Thymus (tissue), 14 donors: ENCODE measurements around the gene TEAD2. TPM values are rescaled to one million over a fixed set of nuclear protein-coding genes. Genes with fewer than 3 reads are reported as not detected.

Source experiments
- DNase-seq, 9 donors: peaks; one replicate each; pipeline ENCODE4 v3.0.0-alpha.2; 2013; ENCODE audit warnings: low spot score in 9 of 9, low read depth in 6 of 9, missing footprints in 1 of 9
- H3K27ac ChIP-seq, 2 donors: one replicate each; pipeline ENCODE4 v1.5.1; 2013; ENCODE audit warnings: control low read depth in 1 of 2, low read depth in 1 of 2, low read length in 1 of 2, mild to moderate bottlenecking in 1 of 2, moderate library complexity in 1 of 2
- H3K27me3 ChIP-seq, 2 donors: one replicate each; pipeline ENCODE4 v1.5.1; 2013; ENCODE audit warnings: low read length in 1 of 2; ENCODE audit not compliant: control insufficient read depth in 2 of 2, insufficient read depth in 1 of 2
- H3K36me3 ChIP-seq, 2 donors: one replicate each; pipeline ENCODE4 v1.5.1; 2013; ENCODE audit warnings: low read length in 1 of 2, mild to moderate bottlenecking in 1 of 2, moderate library complexity in 1 of 2; ENCODE audit not compliant: control insufficient read depth in 2 of 2, insufficient read depth in 2 of 2
- H3K4me1 ChIP-seq, 2 donors: one replicate each; pipeline ENCODE4 v1.5.1; 2013; ENCODE audit warnings: low read length in 2 of 2; ENCODE audit not compliant: control insufficient read depth in 2 of 2, insufficient read depth in 2 of 2
- H3K4me3 ChIP-seq, 2 donors: one replicate each; pipeline ENCODE4 v1.5.1; 2013; ENCODE audit warnings: low read length in 2 of 2, control low read depth in 1 of 2, mild to moderate bottlenecking in 1 of 2
- H3K9me3 ChIP-seq, 2 donors: one replicate each; pipeline ENCODE4 v1.5.1; 2013; ENCODE audit warnings: low read length in 1 of 2, mild to moderate bottlenecking in 1 of 2; ENCODE audit not compliant: control insufficient read depth in 2 of 2, insufficient read depth in 1 of 2
- WGBS: extraction: QIAGEN DNeasy Blood & Tissue Kit; methylation state at CpG from one replicate; pipeline ENCODE4 v1.1.7; 2013; 5-methylcytosine and 5-hydroxymethylcytosine counted together
- long read RNA-seq, 10 donors: transcript quantifications; one replicate each; lab custom pipeline, GENCODE V29; 2026
- polyA plus RNA-seq: library from polyadenylated mRNA; stranded (reverse); fragments of 200-250 nt; gene quantifications from one replicate; pipeline ENCODE4 v1.2.3, GENCODE V29; 2013
- total RNA-seq: library from RNA; stranded (reverse); fragments of 120-200 nt; gene quantifications from one replicate; pipeline ENCODE4 v1.2.4, GENCODE V29; 2013
- donor health status: healthy.

The TEAD2 gene
- 4.1 TPM for total RNA-seq
- 6.6 TPM for polyA plus RNA-seq
- long read RNA-seq, donor 1 = 0 reads
- long read RNA-seq, donor 2, partial matches to known transcripts = 13,526 of 13,878 reads
- long read RNA-seq, donor 2, other reads (novel, unspliced or antisense) = 352 of 13,878 reads
- long read RNA-seq, donor 3 = 0 reads
- long read RNA-seq, donor 4 = 0 reads
- long read RNA-seq, donor 5, partial matches to known transcripts = 0 of 6 reads
- long read RNA-seq, donor 5, other reads (novel, unspliced or antisense) = 0 of 6 reads
- long read RNA-seq, donor 6 = 0 reads
- long read RNA-seq, donor 7 = 0 reads
- long read RNA-seq, donor 8, partial matches to known transcripts = 0 of 1 reads
- long read RNA-seq, donor 8, other reads (novel, unspliced or antisense) = 0 of 1 reads
- long read RNA-seq, donor 9 = 0 reads
- long read RNA-seq, donor 10, partial matches to known transcripts = 3,774 of 3,811 reads
- long read RNA-seq, donor 10, other reads (novel, unspliced or antisense) = 37 of 3,811 reads

DNA sequence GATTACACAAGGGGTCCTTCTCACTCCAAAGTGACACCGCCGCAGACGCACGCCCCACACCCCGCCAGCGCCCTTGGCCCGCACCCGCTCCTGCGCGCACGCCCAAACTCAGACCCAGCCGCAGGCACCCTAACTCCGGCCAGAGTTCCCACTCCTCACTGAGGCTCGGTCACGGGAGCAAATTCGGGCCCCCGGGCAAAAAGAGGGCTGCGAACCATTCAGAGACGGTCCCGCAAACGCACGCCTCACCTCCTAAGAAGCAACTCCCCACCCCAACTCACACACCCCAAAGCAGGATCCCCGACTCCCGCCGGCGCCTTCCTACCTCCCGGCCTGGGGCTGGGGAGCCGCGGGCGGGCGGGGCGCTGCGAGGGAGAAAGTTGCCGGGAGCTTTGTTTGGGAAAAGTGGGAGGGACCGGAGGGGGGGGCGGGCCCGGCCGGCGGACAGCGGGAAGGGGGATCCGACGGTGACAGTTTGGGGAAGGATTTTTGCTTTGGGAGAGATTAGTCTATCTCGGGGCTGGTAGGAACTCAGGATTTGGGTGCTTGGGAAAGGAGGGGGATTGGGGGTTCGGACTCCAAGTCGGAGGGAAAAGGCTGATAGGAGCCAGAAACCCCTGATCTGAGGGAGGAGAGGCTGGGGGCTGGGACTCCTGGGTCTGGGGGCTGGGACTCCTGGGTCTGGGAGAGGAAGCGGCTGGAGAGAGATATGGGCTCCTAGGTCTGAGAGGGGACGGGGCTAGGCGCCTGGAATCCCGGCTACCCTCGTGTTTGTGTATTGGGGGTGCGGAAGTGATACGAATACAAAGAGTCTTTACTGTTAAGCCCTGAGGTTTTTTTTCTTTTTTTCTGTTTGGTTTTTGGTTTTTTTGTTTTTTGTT, at the start of gene TEAD2:
TSS of gene TEAD2 (minus strand) at position 369 of the 881 bp plus-strand sequence. CDS start 2,341 bp downstream, outside the sequence.
- Histone ChIP-seq H3K4me1 (peaks cover 0 to 19% of the 10 kb centered on the region in 2 donors), H3K4me3 (peak within 1 kb of the TSS; percentile 24 to 33), H3K27me3 (peaks cover 41 to 83% of the 10 kb centered on the region in 2 donors), H3K27ac (peak within 1 kb of the TSS; percentile 25 to 74), H3K9me3 (peaks cover 4 to 8% of the 10 kb centered on the region in 2 donors), H3K36me3 (no peaks in the 10 kb centered on the region)
- WGBS = 3% methylated on average over 52 of the region's 52 CpGs
- no peak for DNase-seq

DNA sequence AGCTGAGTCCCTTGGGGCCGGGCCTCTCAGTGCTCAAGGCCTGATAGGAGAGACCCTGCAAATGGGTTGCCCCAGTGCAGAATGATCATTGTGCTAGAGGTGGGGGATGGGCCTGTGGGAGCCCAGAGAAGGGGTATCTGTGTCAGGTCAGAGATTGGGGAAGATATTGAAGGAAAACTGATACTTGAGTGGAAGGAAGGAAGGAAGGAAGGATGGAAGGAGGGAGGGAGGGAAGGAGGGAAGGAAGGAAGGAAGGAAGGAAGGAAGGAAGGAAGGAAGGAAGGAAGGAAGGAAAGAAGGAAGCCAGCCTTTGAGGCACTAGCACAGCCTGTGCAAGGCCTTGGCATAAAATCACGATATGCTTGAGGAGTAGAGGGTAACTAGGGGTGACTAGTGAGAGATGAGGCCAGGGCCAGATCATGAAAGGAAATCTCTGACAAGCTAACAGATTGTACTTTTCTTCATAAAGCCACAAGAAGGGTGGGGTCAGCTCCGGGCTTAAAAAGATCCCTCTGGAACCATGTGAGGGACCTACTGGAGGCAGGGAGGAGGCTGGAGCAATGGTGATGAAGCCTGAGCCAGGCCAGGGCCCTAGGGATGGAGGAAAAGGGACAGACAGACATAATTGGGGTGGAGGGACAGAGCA, 49.6 kb upstream of the TEAD2 start:
- 94% methylated on average over 3 of the region's 3 CpGs for WGBS

DNA sequence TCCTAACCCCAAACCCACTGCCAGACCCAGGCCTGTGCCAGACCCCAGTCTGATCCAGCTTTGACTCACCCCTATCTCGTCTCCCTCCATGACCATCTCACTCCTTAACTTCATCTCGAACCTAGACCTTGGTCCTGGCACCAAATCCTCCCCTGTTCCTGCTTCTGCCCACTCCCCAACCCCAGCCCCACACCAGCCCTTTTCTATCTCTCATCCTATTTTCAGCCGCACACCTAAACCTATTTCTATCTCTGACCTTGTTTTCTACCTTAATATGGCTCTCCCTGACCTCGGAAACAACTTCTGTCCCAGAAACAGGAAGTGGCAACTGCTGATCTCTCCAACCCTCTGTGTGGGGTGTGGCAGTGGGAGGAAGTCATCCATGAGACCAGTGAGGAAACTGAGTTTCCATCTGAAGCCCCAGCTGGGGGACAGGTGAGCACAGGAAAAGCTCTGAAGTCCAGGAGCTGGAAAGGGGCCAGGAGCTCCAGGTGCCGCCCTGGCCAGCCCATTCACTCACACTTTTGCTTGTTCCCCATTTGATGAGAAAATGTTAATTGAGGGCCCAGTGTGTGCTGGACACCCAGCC, 47.3 kb upstream of the TEAD2 start:
- Histone ChIP-seq H3K9me3 (peaks cover 0 to 7% of the 10 kb centered on the region in 2 donors), H3K36me3 (no peaks in the 10 kb centered on the region), H3K27me3 (peaks cover 0 to 2% of the 10 kb centered on the region in 2 donors), H3K27ac (peak overlapping the region in 1 of 2 donors; percentile 47), H3K4me1 (peaks cover 9 to 29% of the 10 kb centered on the region in 2 donors), H3K4me3 (no peak overlapping the region)
- 48% methylated on average over 5 of the region's 5 CpGs for WGBS
- peak in 1 of 9 donors; percentile 58 for DNase-seq

More for the DNA sequence above, 49.6 kb upstream of the TEAD2 start:
- DNase-seq = no peak
- peaks cover 0 to 7% of the 10 kb centered on the region in 2 donors for H3K9me3 ChIP-seq
- peaks cover 0 to 4% of the 10 kb centered on the region in 2 donors for H3K27me3 ChIP-seq
- no peaks in the 10 kb centered on the region for H3K36me3 ChIP-seq
- peaks cover 9 to 35% of the 10 kb centered on the region in 2 donors for H3K4me1 ChIP-seq
- no peak overlapping the region for H3K4me3 ChIP-seq
- no peak overlapping the region for H3K27ac ChIP-seq

DNA sequence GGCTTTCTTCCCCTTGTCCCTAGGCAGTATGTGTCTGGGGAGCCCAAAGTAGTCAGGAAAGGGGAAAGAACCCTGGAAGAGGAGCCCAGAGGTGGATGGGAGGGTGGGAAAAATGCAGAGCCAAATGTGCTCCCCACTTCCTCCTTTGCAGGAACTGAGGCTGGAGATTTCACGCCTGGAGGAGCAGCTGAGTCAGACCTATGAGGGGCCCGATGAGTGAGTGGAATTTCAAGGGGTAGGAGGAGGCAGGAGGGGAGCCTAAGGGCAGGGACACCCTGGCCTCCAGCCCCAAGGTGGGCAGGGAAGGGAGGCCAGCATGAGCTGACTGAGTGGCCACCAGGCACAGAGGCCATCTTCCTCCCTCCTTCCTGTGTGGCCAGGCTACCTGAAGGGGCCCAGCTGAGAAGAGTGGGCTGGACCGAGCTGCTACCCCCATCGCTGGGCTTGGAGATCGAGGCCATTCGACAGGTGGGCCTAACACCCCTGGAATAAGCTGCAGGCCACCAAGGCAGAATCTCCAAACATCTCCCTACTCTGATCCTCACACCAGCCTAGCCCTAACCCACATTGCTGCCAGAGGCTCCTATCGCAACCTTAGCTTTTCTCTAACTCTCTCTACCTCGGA, 46.7 kb upstream of the TEAD2 start:
- no peak for DNase-seq
- Histone ChIP-seq H3K27ac (no peak overlapping the region), H3K36me3 (no peaks in the 10 kb centered on the region), H3K4me3 (no peak overlapping the region), H3K4me1 (peaks cover 9 to 34% of the 10 kb centered on the region in 2 donors), H3K9me3 (peaks cover 0 to 7% of the 10 kb centered on the region in 2 donors), H3K27me3 (peaks cover 0 to 2% of the 10 kb centered on the region in 2 donors)
- 88% methylated on average over 8 of the region's 8 CpGs for WGBS

DNA sequence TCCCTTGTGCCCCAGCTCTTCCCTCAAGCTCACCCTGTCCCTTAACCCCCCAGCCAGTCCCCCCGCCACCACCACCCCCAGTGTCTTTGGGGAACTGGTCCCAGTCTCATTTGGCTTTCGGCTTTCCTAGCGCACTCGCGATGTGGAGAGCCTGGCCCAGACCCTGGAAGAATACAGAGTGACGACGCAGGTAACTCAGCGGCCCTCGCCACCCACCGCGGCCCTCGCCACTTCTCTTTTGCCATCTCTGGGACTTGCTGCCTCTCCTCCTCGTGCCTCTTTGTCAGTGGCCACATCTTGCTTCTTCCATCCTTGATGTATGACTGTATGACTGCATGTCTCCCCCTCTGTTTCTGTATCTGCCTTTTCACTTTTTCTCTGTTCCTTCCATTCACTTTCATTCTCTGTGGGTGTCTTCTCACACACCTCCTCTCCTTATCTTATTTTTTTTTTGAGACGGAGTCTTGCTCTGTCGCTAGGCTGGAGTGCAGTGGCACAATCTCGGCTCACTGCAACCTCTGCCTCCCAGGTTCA, 45.3 kb upstream of the TEAD2 start:
- Histone ChIP-seq H3K4me3 (no peak overlapping the region), H3K27ac (no peak overlapping the region), H3K9me3 (peaks cover 0 to 7% of the 10 kb centered on the region in 2 donors), H3K36me3 (no peaks in the 10 kb centered on the region), H3K27me3 (peaks cover 0 to 2% of the 10 kb centered on the region in 2 donors), H3K4me1 (peaks cover 9 to 43% of the 10 kb centered on the region in 2 donors)
- 95% methylated on average over 16 of the region's 16 CpGs for WGBS
- DNase-seq = no peak

DNA sequence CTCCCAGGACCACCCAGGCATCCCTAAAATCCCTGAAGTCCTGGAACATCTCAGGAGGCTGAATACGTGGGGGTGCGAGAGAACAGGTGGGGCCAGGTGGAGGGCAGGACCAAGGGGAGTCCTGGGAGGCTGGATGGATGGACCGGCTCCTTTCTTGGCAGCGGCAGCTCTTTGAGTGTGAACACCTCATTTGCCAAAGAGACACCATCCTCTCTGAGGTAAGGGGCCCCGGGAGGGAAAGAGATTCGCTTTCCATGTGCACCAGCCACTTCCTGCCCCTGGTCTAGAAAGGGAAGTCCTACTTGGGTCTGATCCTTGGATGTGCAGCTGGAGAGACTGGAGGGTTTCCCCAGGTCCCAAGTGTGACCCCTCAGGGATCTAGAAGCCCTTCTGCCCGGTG, 44.9 kb upstream of the TEAD2 start:
- 88% methylated on average over 7 of the region's 7 CpGs for WGBS
- no peak for DNase-seq
- Histone ChIP-seq H3K27me3 (peaks cover 0 to 2% of the 10 kb centered on the region in 2 donors), H3K9me3 (peaks cover 0 to 7% of the 10 kb centered on the region in 2 donors), H3K4me3 (no peak overlapping the region), H3K27ac (no peak overlapping the region), H3K4me1 (peaks cover 9 to 43% of the 10 kb centered on the region in 2 donors), H3K36me3 (no peaks in the 10 kb centered on the region)

DNA sequence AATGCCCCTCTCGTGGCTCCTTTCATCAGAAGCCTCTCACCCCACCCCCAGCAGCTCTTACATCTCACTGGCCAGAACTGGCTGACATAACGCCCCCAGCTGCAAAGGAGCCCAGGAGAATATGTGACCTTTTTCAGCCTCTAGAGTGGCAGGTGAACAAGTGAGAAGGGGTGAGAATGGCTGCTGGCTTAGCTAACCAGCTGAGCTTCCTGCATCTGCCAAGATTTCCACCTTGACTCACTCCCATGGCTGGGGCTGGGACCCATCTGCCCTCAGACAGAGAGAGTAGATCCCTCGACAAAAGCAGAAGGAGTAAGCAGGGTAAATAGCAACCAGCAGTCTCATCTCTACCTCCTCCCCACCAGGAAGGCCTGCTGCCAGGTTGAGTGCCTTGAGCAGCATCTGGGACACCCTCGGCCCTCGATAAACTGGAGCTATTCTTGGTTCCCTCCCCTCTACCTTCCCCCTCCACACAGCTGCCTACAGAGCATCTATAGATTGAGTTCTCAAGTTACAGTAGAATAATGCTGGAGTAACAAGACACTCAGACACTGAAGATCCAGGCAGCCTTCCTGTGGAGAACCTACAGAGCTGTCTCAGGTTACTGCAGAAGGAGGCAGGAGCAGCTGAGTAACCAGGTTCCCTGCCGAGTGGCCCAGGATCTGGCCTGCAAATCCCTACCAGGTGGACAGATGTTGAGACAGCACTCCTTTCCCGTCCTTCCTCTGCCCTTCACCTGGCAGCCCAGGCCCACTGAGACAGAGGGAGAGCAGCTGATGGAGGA, 41.4 kb upstream of the TEAD2 start:
- H3K36me3 ChIP-seq = no peaks in the 10 kb centered on the region
- H3K9me3 ChIP-seq = peaks cover 0 to under 1% of the 10 kb centered on the region in 2 donors
- peaks cover 5 to 36% of the 10 kb centered on the region in 2 donors for H3K4me1 ChIP-seq
- DNase-seq = peak in 1 of 9 donors; percentile 46
- peak overlapping the region; percentile 8 to 50 for H3K27ac ChIP-seq
- 60% methylated on average over 7 of the region's 7 CpGs for WGBS
- H3K4me3 ChIP-seq = no peak overlapping the region
- H3K27me3 ChIP-seq = peaks cover 0 to 2% of the 10 kb centered on the region in 2 donors
